Spleen (tissue), 7 donors: ENCODE results near the gene LEKR1.

Source experiments
- CTCF ChIP-seq, 11 experiments: fragments of 200-600 bp in 7 of 11; fragments of 450-650 bp in 4 of 11; sonication (generic) in 4 of 11; IDR thresholded peaks in 8 of 11; conservative IDR thresholded peaks in 3 of 11; 1 replicate in 7 of 11; 2 replicates in 4 of 11; pipeline versions ENCODE4 v1.4.0 to v1.8.0; 2016 to 2021; ENCODE audit warnings: antibody characterized with exemption in 11 of 11, inconsistent platforms in 4 of 11, mild to moderate bottlenecking in 1 of 11
- POLR2A ChIP-seq, 3 donors: fragments of 450-650 bp; IDR thresholded peaks; one replicate each; pipeline ENCODE4 v1.5.1; 2017; ENCODE audit warnings: antibody characterized with exemption in 3 of 3, mild to moderate bottlenecking in 1 of 3
- POLR2AphosphoS5 ChIP-seq, 3 donors: sonication (generic); formaldehyde crosslinking; IDR thresholded peaks; one replicate each; pipeline ENCODE4 v1.5.1; 2017; ENCODE audit warnings: antibody characterized with exemption in 3 of 3
- donor health status: DM: no; HTN: no; CAD: no; lungs with moderate emphysema.
- donor health status: DM: no; HTN: no; CAD: no.
- donor health status: DM: no; HTN: no; CAD: no.

GRCh38 chr3:156782319-156782718 lies 43.8 kb upstream of the LEKR1 start:
- TF ChIP-seq CTCF (IDR thresholded peaks at IDR 0.05 in 8 of 11, conservative IDR thresholded peaks at IDR 0.05 in 3 of 11) (no peak), POLR2A (IDR thresholded peaks at IDR 0.05) (no peak), POLR2AphosphoS5 (IDR thresholded peaks at IDR 0.05) (no peak)
